ENCODE results near the gene SCRG1. TPM values are rescaled to one million over a fixed set of nuclear protein-coding genes. Genes with fewer than 3 reads are reported as not detected.

SCRG1 gene
- total and polyA plus RNA-seq, 12 donors = 0.14 to 1.9 (median 0.33) TPM; not detected in 2

DNA sequence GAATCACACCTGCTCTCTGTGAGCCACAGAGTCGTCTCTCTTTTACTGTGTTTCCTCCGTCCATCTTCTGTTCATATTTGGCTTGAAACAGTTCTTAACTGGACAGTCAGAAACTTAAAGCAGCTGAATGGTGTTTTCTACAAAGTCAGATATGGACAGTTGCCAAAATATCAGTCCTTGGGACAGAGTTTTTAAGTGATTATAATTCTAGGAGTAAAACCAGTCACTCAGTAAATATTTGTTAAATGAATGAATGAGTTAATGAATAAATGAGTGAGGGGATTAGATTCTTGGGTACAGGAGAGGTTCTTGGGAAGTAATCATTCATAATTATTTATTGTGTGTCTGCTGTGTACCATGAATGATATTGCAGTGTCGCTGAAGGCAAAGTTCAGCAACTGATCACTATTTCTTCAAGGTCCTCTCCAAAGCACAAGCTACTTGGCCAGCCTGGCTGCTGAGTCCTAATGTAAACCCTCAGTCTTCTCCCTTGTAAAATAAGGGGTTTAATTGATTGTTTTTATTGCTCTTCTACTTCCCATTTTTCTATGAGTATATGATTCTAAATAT lies 5.5 kb upstream of the SCRG1 start:
- DNase-seq = no peak
- no peaks in the 10 kb centered on the region for H3K9me3 ChIP-seq (replicated peaks in 1 of 3)
- no peaks in the 10 kb centered on the region for H3K27me3 ChIP-seq
- H3K4me1 ChIP-seq (replicated peaks in 1 of 2) = no peaks in the 10 kb centered on the region
- WGBS, 4 donors = 62 to 79% (median 74%) methylated on average over 3 of the region's 3 CpGs
- H3K36me3 ChIP-seq (replicated peaks in 1 of 2) = no peaks in the 10 kb centered on the region
- intact Hi-C loops (cut with DNase I) = no loop called here
- H3K27ac ChIP-seq = no peak overlapping the region
- TF ChIP-seq, protein P1, sequence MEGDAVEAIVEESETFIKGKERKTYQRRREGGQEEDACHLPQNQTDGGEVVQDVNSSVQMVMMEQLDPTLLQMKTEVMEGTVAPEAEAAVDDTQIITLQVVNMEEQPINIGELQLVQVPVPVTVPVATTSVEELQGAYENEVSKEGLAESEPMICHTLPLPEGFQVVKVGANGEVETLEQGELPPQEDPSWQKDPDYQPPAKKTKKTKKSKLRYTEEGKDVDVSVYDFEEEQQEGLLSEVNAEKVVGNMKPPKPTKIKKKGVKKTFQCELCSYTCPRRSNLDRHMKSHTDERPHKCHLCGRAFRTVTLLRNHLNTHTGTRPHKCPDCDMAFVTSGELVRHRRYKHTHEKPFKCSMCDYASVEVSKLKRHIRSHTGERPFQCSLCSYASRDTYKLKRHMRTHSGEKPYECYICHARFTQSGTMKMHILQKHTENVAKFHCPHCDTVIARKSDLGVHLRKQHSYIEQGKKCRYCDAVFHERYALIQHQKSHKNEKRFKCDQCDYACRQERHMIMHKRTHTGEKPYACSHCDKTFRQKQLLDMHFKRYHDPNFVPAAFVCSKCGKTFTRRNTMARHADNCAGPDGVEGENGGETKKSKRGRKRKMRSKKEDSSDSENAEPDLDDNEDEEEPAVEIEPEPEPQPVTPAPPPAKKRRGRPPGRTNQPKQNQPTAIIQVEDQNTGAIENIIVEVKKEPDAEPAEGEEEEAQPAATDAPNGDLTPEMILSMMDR (IDR thresholded peaks at IDR 0.05) = no peak
- TF ChIP-seq POLR2A (IDR thresholded peaks at IDR 0.05) = no peak
- no peak overlapping the region for H3K4me3 ChIP-seq

DNA sequence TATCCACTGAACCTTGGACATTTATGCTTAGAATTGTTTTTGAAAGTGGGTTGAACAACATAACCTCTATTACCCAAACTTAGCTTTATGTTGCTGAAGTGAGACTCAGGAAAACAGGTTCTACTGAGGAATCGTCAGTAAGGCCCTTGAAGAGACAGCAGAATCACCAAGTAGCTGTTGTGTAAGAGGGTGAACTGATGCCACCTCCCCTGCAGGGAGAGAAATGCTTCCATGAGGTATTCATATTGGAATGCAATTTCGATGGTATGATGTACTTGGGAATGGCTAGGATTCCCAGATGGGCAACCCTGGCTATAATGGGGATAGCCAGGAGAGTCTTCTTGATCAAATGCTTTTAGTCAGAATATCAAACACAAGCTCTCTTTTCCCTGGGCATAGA lies 4.1 kb upstream of the SCRG1 start:
- H3K4me3 ChIP-seq = no peak overlapping the region
- no peak for TF ChIP-seq POLR2A (IDR thresholded peaks at IDR 0.05)
- TF ChIP-seq, protein P1 (IDR thresholded peaks at IDR 0.05) = no peak
- no peaks in the 10 kb centered on the region for H3K9me3 ChIP-seq (replicated peaks in 1 of 3)
- DNase-seq = no peak
- 92 to 97% (median 93%) methylated on average over 2 of the region's 2 CpGs for WGBS, 4 donors
- H3K27me3 ChIP-seq = no peaks in the 10 kb centered on the region
- intact Hi-C loops (cut with DNase I) = no loop called here
- no peak overlapping the region for H3K27ac ChIP-seq
- H3K4me1 ChIP-seq (replicated peaks in 1 of 2) = no peaks in the 10 kb centered on the region
- H3K36me3 ChIP-seq (replicated peaks in 1 of 2) = no peaks in the 10 kb centered on the region

DNA sequence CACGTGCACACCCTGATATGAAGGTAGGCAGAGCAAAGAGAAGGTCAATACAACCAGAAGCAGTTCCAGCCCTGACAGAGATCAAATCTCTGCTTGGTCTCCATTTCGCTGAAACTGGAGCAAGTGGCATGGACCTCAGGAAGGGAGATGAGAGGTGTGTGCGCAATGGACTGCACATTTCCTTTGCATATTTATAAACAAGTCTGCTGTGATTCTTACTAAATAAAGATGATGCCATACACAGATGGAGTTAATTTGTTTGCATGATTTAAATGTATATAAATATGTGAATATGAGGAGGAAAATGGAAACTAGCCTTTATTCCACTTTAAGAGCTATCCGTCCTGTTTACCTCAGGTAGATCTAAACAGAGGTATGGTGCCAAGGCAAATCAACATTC lies 2.1 kb upstream of the SCRG1 start:
- no peaks in the 10 kb centered on the region for H3K9me3 ChIP-seq (replicated peaks in 1 of 3)
- no peak overlapping the region for H3K4me3 ChIP-seq
- H3K36me3 ChIP-seq (replicated peaks in 1 of 2) = no peaks in the 10 kb centered on the region
- TF ChIP-seq POLR2A (IDR thresholded peaks at IDR 0.05) = no peak
- TF ChIP-seq, protein P1 (IDR thresholded peaks at IDR 0.05) = no peak
- intact Hi-C loops (cut with DNase I) = no loop called here
- no peak overlapping the region for H3K27ac ChIP-seq
- WGBS, 4 donors = 89 to 98% (median 95%) methylated on average over 4 of the region's 4 CpGs
- no peak for DNase-seq
- H3K27me3 ChIP-seq = no peaks in the 10 kb centered on the region
- no peaks in the 10 kb centered on the region for H3K4me1 ChIP-seq (replicated peaks in 1 of 2)

DNA sequence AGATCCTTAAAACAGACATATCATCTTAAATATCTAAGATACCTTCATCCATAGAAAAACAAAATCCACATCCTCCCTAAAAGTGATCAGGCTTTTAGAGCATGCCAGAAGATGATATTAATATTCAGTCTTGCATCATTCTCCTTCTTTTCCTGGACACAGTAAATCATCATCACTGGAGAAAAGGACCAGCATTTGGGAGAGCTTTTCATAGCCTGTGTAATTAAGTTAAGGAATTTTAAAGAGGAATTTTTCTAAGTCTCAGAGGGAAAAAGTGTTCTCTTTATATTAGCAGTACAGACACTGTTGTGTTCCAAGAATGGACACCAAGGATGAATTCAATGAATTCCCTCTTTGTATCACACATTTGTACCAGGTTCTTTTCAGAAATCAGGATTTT lies 696 bp downstream of the SCRG1 start:
- TF ChIP-seq POLR2A (IDR thresholded peaks at IDR 0.05) = no peak
- TF ChIP-seq, protein P1 (IDR thresholded peaks at IDR 0.05) = no peak
- no peak for DNase-seq
- H3K27ac ChIP-seq = no peak overlapping the region

More for the DNA sequence above, 696 bp downstream of the SCRG1 start:
- H3K4me3 ChIP-seq = no peak overlapping the region
- no peaks in the 10 kb centered on the region for H3K27me3 ChIP-seq
- H3K4me1 ChIP-seq (replicated peaks in 1 of 2) = no peaks in the 10 kb centered on the region
- no peaks in the 10 kb centered on the region for H3K9me3 ChIP-seq (replicated peaks in 1 of 3)
- intact Hi-C loops (cut with DNase I) = no loop called here
- H3K36me3 ChIP-seq (replicated peaks in 1 of 2) = no peaks in the 10 kb centered on the region

Data from adrenal gland (tissue), 12 donors.